HG02588 (cell line): ENCODE measurements around the gene ZMAT3.

Source experiments
- ATAC-seq: cut with Tn5 transposase; IDR thresholded peaks from one replicate; pipeline ENCODE4 v1.9.1; 2021; ENCODE audit warnings: mild to moderate bottlenecking, moderate library complexity; ENCODE audit not compliant: unreplicated experiment

The ZMAT3 gene

DNA sequence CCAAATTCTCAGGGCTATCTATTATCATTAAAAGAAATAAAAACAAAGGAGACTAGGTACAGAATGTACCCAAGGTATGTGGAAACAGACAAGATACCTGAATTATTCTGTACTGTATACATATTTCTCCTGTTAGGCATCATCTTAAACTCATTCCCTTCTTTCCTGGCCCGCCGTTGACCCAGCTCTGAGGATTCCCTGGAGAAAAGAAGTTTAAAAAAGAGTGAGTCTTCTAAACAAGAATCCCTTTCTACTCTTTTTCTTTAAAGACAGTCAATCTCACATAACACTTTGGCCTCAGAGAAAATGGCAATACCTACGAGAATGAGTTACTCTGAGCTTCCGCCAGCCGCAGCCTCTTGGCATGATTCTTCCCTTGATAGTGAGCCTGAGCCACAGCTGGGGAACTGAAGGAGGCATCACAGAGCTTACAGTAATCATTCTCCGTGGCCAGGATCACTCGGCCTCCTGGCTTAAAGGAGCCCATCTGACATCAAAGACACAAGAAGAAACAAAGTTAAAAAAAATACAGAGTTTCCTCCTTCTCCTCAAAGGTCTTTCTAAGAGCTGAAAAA, 44.2 kb downstream of the ZMAT3 start:
- no peak for ATAC-seq

GRCh38 chr3:179026636-179027035, 45.0 kb downstream of the ZMAT3 start:
- no peak for ATAC-seq

GRCh38 chr3:179021119-179021903, 50.3 kb downstream of the ZMAT3 start:
- ATAC-seq, result no peak

- ATAC-seq, result no peak
These were observed 51.5 kb downstream of the ZMAT3 start for GRCh38 chr3:179020112-179020511.

- no peak for ATAC-seq
These were observed 52.8 kb downstream of the ZMAT3 start for GRCh38 chr3:179018808-179019207.

- peak; percentile 63 for ATAC-seq
These were observed 54.5 kb downstream of the ZMAT3 start for GRCh38 chr3:179016979-179017670.

DNA sequence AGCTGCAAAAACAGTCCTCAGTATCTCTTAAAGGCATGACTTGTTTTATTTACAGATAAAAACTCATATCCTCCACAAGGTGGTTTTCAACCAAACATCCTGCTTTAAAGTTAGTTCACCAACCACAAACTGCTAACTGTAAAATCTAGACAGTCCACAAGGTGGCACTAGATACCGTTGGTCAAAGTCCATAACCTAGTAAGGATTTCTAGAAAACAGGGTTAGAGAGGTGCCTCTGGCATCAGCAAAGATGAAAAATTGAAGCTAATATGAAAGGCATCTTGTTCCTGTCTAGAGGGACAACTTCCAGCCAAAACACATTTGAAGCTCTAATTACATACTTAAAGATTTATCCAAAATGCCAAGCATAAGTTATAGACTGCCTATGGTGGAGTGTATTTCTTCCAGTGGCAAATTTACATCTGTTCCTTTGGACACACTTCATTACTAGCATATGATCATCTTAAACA, 56.0 kb downstream of the ZMAT3 start:
- ATAC-seq, result peak; percentile 53

DNA sequence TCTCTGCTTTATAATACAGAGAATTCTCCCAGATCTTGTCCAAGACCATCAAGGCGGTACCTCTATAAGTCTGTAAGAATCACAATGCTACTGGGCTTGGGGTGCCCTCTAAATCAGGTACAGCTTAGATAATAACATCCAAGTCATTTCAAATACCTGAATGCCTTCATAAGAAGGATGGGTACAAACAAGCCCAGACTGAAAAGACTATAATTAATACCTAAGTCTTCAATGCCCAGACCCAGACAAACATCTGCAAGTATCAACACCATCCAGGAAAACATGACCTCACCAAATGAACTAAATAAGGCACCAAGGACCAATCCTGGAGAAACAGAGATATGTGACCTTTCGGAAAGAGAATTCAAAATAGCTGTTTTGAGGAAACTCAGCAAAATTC, 65.9 kb downstream of the ZMAT3 start:
- ATAC-seq, result no peak

GRCh38 chr3:179005213-179005612, 66.4 kb downstream of the ZMAT3 start:
- no peak for ATAC-seq

GRCh38 chr3:179000659-179001058, 71.0 kb downstream of the ZMAT3 start:
- ATAC-seq, result no peak

GRCh38 chr3:179000144-179000543, 71.5 kb downstream of the ZMAT3 start:
- peak; percentile 93 for ATAC-seq

GRCh38 chr3:178996399-178996798, 75.2 kb downstream of the ZMAT3 start:
- no peak for ATAC-seq

- ATAC-seq, result no peak
These were observed 81.3 kb downstream of the ZMAT3 start for GRCh38 chr3:178990293-178990692.

- no peak for ATAC-seq
These were observed 81.8 kb downstream of the ZMAT3 start for GRCh38 chr3:178989821-178990220.

DNA sequence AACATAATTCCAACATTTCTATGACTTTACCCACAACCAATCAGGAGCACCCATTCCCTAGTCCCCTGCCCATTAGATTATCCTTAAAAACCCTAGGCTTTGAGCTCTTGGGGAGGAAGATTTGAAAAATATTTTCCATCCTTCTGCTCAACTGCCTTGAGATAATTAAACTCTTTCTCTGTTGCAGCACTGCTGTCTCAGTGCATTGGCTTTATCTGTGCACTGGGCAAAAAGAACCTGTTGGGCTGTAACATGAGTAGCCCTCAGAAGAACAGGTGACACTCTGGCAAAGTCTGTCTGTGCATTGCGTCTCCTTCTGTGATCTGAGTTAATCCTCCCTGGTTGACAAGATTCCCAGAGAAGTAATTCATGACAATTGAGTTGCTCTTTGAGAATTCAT, 83.9 kb downstream of the ZMAT3 start:
- no peak for ATAC-seq

DNA sequence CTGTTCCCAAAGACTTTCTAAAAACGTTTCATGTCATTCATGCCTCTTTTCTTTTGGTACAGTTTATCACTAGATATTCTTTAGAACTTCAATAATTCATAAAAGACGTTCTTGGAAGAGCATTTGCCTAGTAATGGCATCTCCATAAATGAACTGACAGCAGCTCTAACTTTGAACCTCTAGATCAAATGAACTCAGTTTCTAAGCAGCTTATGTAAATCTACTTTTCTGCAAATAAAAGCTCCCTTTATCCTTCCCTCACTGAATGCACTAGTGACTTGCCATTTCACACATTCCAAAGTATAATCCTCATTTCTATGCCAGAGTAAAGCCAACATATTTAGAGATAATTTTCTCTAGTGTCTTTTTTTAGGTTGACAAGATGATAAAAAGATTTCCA, 85.2 kb downstream of the ZMAT3 start:
- ATAC-seq, result no peak

DNA sequence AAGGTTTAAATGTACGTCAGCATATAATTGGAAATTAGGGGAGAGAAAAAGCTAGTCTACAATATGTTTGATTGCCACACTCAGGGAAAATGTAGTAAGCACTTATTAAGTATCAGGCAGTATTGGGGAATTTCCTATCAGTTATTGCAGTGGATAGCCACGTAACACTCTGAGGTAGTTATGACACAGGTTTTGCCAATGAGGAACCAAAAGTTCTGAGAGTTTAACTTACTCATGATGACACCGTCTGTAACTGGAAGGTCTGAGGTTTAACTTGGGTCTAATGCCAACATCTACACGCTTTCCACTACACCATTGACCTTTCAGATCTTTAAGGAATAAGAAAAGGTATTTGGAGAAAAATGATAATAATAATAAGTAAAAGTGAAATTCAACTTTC, 89.5 kb downstream of the ZMAT3 start:
- ATAC-seq, result peak; percentile 92

GRCh38 chr3:178975320-178975719, 96.3 kb downstream of the ZMAT3 start:
- ATAC-seq, result no peak

- ATAC-seq, result no peak
These were observed 100.0 kb downstream of the ZMAT3 start for GRCh38 chr3:178971614-178972013.

DNA sequence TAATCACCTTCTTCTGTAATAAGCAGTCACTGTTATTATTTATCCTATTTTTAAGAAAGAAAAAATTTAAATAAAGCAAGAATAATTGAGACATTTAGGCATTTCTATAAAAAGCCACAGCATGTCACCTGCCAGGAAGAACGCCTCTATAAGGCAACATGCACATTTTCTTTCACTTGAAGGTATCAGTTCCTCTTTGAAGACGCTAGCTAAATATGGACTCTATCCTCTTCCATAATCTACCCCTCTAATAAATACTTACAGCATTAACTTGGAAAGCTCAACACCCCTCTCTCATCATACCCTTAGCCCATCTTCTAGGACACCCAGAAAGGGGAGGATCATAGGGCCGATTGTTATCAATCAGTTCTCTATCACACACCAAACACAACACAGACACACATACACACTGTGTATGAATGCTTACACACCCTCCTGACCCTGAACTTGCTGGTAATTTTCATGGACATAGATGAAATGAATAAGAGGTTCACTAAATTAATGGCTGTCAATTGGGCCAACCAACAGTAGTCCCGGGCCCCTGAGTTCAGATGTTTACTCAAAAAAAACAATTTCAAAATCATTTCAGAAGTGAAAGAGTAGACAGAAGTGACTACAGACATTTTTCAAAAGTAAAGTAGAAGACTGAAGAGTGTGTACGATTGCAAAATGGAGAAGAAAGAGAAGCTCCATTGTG, 102.5 kb downstream of the ZMAT3 start:
- peak; percentile 83 for ATAC-seq
